ENCODE results near the gene OLA1.

OLA1 gene

DNA sequence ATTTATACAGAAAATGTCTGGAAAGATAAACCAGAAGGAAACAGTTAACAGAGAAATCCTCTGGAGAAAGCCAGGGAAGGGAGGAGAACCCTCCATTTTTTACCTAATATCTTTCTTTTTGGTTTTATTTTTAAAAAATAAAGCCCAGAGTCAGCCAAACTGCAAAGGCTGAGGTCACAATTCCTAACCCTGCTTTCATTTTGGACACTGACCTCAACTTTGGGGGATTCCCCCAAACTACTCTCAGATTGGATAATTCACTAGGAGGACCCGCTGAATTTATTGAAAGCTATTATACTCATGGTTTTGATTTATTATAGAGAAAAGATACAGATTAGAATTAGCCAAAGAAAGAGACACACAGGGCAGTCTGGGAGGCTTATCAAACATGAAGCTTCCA, 189.9 kb downstream of the OLA1 start:
- no peak for FAIRE-seq

DNA sequence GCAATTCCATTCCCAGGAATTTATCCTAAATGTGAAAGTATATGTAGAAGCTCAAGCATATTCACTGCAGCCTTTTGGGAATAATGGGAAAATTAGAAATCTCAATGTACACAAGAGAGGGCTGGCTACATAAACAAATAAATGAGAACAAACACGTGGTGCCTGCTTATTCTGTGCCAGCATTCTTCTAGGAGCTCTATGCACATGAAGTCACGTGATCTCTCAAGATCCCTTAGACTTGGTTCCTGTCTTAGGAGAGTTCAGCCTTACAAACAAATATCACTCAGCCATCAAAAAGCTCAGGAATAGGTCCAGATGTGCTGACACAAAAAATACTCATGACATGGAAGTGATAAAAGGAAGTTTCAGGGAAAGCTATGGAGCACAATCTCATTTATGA, 190.3 kb downstream of the OLA1 start:
- no peak for FAIRE-seq

DNA sequence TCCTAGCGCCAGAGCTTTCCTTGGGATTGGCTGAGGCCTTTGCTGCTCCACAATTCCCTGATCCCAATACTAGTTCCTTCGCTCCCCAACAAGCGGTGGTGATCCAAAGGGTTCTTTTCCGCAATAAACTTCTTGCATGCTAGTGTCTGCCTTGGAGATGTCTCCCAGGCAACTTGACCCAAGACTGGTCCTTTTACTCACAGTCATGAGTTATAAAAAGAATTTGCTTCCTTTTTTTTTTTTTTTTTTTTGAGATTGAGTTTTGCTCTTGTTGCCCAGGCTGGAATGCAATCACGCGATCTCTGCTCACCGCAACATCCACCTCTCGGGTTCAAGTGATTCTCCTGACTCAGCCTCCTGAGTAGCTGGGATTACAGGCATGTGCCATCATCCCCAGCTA, 193.4 kb downstream of the OLA1 start:
- no peak for FAIRE-seq

DNA sequence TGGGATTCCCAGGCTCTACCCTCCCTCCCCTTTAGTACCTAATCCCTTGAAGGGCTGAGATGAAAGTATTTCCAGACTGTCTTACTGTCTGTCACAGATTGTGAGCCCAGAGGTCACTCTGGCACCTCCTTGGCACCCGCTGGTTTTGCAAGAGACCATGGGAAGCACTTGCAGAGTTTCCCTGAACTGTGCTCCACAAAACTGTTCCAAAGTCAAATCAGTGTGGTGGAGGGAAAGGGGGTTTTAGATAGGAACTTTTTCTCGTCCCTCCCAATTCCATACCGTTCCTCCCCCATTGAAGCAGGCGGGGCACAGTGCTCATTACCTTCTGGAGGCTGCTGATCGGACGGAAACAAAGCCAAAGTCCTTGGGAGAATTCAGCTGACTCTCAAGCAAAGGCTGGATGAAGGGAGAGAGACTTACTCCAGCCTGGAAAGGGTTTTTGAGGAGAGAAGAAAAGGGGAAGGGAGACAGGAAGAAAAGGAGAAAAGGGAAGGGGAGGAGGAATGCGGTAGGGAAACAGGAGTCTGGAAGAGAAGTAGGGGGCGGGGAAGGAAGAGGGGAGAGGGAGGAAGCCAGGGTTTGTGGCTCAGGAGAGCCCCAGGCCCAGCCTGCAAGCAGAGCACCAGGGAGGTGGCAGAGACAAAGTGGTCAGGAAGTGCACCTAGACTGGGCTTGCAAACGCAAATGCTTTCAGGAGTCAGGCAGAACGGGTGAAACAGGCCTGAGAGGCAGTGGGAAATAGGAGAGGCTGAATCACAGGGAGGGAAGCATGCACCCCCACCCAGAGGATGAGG, 194.8 kb downstream of the OLA1 start:
- no peak for FAIRE-seq

DNA sequence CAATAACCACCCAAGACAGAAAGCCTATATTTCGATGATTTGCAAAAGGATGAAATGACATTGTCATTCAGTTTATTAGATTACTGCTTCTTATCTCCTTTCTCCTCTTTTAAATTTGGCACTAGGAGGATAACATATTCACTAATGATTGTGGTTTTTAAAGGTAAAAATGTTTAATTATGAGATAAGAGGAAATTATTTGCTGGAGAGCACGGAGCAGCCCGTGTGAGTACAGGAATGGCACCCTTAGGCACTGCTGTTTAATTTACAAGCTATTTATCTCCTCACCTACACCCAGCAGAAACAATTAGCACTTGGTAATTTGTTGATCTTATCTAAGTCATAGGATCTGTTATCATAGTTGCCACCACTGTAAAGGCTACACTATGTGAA, 195.8 kb downstream of the OLA1 start:
- no peak for FAIRE-seq

DNA sequence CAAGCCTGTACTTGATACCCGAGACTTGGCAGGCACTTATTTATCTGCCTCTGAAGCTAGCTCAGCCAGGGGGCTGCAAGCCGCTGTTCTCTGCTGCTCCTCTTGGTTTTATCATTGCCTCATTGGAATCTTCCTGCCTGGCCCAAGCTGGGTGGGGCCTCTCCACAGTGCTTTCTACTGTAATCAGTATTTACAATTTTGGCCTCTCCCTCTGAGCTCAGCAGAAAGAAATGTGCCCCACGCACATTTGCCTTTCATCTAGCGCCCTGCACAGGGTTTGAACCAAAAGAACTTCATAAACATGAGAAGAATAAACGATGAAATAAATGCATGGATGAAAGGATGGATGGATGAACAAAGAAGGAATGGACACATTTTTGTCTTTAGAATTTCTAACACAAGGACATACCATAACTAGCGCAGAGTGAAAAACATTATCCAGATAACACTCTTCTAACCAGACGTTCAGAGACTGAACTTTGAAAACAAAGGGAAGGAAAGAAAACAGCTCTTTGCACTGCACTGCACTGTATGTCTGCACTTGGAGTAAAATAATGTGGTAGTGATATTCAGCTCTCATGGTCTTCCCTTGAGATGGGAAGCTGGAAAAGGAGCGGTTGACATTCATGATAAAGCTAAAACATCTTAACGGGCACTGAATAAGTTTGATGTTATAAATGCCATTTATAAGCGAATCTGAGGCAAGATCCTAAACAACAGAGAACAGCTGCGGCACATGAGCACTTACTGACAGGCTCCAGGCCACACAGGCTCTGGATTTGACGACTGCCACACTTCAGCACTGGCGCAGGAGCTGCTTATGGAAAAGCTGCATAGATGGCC, 196.4 kb downstream of the OLA1 start:
- FAIRE-seq: no peak

DNA sequence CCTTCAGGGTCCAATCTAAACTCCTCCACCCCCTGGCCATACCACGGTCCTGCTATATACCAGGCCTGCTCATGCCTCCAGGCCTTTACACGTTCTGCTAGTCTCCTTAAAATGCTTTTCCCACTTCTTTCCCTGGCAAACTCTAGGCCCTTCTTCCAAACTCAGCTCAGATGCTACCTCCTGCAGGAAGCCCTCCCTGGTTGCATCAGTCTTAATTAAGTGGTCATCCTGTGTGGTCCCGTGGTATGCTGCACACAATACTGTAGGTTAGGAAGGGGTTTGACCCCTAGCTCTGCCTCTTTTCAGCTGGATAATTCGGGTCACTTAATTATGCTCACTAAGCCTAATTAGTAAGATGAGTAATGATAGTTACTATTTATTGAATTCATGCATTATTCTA, 197.3 kb downstream of the OLA1 start:
- no peak for FAIRE-seq

DNA sequence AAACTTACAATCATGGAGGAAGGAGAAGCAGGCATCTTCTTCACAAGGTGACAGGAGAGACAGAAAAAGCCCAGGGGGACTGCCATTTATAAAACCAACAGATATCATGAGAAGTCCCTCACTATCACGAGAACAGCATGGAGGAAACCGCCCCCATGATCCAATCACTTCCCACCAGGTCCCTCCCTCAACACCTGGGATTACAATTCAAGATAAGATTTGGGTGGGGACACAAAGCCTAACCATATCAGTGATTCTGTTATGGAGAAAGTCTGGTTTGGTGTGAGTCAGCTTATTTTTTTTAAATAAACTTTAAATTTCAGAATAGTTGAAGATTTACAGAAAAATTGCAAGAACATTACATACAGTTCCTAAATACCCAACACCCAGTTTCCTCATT, 198.4 kb downstream of the OLA1 start:
- no peak for FAIRE-seq

DNA sequence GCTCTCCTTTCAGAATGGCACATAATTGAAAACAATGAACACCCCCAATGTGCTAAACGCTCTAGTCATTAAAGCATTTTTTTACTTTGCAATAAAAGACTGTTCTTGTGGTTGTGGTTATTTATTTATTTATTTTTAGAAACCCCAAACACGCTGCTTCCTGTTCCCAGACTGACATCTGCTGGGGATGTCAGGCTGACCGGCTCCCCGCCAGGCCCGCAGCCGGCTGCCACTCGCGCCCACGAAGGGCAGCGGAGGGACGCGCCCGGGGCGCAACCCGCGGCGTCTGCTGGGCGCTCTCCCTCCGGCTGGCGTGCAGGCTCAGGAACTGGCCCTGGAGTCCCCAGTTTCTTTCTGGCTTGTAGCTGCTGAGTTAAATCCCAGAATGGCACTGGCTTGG, 200.1 kb downstream of the OLA1 start:
- FAIRE-seq: no peak

DNA sequence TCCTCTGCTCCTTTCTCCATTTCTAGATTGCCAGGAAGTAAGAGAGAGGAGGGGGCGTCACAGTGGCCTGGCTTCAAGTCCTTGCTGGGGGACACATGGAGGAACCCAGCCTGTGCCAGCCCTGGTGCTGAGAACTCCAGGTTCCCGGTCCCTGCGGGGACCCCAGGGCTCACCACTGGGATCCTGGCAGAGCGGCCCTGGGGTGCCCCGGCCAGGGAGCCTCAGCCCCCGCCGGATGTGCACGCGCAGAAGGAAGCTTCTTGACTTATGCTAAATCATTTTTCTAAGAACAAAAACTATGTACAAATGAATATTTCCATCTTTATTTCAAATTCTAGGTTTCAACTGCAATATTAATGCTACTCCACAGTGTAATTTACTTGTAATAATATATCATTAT, 200.6 kb downstream of the OLA1 start:
- no peak for FAIRE-seq

DNA sequence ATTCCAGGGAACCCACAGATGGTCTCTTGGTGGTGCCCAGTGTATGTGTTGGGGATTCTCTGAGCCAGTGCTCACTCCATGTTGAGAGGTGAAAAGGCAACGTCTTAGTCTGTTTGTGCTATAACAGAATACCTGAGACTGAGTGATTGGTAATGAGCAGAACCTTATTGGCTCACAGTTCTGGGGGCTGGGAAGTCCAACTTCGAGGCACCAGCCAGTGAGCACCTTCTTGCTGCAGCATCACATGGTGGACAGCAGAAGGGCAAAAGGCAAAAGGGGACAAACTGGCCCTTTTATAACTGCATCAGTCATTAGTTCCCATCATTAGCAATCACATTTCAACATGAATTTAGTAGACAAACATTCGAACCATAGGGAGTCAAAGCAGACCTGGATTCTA, 202.2 kb downstream of the OLA1 start:
- FAIRE-seq: no peak

DNA sequence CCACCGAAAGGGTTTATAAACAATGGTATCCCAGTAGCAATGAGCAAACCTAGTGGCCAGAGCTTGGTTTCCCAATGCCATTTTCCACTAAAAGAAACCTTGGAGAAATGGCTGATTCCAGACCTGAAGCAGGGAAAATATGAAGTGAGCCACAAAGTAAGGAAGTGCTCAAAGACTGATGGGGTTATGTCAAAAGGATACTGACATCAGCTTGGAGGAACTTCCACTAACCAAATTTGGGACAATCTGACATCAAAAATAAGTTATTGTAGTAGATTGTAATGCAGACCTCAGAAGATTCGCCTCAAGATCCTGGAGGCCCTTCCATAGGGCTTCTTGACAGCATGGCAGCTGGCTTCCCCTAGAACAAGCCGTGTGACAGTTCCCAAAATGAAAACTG, 203.8 kb downstream of the OLA1 start:
- no peak for FAIRE-seq

DNA sequence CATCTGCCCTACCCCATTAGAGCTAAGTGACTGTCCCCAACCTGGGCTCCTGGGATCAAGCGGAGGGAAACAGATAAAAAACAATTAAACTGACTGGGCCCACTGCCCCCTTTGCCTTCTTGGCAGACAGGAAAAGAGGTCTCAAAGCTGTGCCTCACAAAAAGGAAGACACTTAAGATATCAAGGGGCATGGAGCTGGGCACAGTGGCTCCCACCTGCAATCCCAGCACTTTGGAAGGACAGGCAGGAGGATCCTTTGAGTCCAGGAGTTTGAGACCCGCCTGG, 208.0 kb downstream of the OLA1 start:
- FAIRE-seq: no peak

DNA sequence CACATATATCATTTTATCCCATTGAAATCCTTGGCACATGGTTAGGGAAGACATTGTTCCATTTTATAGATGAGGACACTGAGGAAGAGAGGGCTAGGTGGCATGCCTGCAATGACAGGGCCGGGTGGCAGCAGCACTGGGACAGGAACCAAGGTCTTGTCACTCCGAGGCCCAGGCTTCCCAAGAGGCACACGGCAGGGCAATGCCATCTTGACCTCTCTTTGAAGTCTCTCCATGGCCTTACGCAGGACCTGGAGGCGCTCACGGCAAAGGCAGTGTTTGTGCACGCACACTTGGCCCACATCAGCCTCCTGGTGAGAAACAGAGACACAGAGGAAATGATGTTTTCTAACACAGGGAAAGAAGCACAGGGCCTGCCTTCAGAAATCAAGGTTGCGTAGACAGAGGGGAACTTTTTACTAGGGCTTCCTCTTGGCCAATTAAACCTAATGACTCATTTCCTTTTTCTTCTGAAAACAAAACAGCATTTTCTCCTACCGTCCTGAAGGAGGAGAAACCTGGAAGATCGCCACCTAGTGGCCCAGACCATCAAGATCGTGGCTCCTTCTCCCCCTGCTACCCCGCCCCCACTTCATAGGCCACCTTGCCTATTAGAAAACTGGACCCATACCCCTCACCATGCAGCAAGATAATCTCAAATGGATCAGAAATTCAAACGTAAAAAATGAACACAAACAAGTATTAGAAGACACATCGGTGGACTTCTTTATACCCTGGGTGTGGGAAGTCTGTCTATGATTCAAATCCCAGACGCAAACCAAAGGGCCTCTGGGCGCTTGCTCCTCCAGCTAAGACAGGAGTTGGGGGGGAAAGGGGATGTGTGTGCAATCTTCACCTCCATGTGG, 208.5 kb downstream of the OLA1 start:
- peak; percentile 88 for FAIRE-seq

DNA sequence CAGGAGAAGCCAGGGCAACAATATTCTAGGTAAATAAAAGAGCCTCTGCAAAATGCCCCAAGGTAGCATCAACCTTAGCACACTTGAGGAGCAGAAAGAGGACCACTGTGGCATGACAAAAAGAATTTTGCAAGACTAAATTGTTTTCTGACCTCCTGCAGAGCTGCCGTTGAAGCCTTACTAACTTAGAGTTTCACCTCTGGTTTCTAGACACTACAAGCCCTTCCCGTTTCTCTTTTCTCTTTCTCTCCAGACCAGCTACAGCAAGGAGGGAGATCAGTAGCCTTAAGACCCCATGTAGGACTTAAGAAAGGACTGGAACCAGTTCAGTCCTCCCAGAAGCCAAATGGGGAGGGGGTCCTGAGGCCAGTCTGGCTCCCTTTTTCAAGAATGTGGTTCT, 209.9 kb downstream of the OLA1 start:
- FAIRE-seq: no peak

DNA sequence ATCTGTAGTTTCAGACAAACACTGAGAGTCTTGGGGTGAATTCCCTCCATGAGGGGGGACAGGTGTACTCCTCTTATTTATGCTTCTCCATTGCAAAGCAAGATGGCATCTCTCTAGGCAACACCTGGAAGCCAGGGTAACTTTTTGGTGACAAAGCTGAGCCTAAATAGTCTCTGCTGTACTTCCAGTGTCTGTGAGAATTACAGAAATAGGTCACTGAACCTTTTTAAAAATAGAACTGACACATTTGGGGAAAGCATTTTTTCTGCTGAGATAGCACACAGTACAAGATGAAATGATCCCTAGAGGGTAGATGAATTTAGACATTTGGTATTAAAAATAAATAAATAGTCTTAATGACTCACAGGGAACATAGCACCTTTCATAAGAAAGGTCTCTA, 211.5 kb downstream of the OLA1 start:
- FAIRE-seq: no peak

DNA sequence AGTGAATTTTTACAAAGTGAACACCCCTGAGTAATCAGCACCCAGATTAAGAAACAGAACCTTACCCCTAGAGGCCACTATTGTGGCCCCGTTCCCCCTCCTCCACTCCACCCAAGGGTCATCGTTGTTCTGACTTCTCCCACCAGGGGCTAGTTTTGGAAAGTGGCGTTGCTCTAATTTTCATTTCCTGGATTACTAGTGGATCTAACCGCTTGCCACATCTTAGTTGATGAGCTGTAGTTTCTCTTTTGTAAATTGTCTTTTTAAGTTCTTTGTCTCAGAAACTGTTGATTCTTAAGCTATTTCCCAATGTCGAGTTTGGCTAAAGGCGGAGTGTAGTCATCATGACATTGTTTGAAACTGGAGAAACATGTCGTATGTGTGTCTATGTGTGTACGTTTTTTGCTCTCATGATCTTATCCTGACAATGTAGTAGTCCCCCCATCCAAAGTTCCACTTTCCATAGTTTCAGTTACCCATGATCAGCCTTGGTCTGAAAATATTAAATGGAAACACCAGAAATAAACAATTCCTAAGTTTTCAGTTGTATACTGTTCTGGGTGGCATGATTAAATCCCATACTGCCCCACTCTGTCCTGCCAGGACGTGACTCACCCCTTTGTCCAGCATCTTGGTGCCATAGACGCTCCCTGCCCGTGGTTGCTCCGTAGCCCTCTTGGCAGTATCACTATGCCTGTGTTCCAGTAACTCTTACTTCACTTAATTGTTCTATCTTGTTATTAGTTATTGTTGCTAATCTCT, 212.2 kb downstream of the OLA1 start:
- FAIRE-seq: no peak

DNA sequence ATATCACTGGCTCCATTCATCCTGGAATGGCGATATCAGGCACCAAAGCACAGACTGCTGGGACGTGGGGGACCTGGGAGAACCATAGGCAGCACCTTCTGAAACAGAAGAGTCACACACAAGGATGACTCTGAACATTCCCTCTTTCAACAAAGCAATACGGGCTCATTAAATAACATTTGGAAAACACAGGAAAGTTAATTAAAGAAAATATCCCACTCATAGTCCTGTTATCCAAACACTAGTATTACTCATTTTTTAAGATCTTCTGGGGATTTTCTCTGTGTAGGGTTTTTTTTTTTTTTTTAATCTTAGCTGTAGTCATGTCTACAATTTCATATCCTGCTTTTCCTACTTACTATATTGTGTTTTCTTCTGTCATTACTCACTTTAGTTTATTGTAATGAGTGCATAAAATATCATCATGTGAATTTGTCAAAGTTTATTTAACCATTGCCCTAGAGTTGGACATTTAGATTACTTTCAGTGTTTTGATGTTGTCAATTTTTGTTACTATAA, 213.2 kb downstream of the OLA1 start:
- FAIRE-seq: no peak

DNA sequence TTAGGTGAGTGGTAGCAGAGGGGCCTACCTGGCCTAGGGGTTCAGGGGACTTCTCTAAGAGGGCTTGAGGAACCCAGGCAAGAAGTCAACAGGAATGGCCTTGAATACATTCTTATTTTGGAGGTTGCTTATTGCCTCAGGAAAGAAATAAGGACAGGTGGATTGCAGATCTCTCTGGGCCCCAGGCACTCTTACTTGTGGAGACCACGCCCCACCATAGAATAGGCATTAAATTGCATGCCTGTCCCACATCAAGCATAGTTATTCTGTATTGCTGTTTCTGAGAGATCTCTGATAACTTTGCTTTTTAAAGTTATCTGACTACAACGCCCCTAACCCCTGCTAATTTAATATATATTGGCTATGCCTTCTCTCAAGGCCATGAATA, 215.2 kb downstream of the OLA1 start:
- FAIRE-seq: no peak

DNA sequence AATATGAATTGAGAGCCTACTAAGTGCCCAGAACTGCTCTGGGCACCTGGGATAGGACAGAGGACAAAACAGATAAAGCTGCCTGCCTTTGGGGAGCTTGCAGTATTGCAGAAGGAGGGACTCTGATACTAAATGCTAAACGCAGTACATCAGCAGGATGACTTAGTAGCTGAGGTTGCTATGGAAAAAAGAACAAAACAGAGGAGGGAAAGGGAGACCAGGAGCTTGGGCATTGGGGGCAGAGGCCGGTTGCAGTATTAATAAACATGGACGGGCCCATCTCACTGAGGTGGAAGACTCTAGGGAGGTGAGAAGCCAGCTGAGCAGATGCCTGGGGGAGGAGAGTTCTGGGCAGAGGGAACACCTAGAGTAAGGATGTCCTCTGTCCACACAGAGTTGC, 217.1 kb downstream of the OLA1 start:
- FAIRE-seq: no peak

DNA sequence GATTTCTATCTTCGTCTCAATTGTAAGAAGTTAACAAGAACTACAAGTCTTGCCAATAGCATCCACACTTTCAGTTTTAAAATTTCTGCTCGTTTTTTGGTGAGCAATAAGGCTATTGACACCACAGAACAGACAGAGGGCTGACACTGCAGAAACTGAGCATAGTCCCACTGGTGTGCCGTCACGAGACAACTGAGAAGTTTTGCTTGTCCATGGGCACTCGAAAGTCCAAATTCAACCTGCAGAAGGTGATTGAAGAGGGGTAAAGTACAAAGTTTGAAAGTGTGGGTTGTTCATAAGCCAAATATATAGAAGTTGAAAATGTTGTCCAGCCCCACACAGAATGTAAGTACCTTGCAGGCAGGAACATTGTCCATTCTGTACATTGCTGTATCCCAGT, 219.4 kb downstream of the OLA1 start:
- FAIRE-seq: no peak

DNA sequence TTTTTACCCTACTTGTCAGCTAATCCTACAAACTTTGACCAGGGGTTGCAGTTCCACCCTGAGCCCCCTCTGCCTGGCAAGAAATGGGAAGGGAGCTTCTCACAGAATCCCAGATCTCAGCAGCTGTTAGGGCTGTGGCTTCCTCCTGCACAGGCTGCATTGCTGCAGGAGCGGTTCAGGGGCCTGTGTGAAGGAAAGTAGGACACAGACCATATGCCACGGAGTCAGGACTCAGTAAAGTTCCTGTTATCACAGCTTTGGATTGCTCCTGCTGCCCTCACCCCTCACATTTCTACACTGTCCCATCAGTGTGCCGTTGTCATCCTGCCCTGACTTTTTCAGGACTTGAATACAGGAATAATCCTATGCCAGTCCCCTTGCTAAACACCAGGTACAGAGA, 220.4 kb downstream of the OLA1 start:
- FAIRE-seq: no peak
